Aorta (tissue), 5 donors: ENCODE measurements around the gene MAST4. TPM values are rescaled to one million over a fixed set of nuclear protein-coding genes. Genes with fewer than 3 reads are reported as not detected.

Source experiments
- ATAC-seq: fragments of 200-7000 bp; cut with Tn5 transposase; one replicate; pipeline ENCODE4 v1.9.1; 2022; ENCODE audit warnings: moderate library complexity; ENCODE audit not compliant: low FRiP score
- DNase-seq, 2 donors: peaks; one replicate each; pipeline ENCODE4 v3.0.0-alpha.2; 2020
- H3K27ac ChIP-seq, 2 donors: one replicate each; pipeline ENCODE4 v1.5.1; 2013; ENCODE audit warnings: low read length in 2 of 2, mild to moderate bottlenecking in 2 of 2, moderate library complexity in 2 of 2, control low read depth in 1 of 2, inconsistent platforms in 1 of 2, low read depth in 1 of 2
- H3K27me3 ChIP-seq, 2 donors: one replicate each; pipeline ENCODE4 v1.6.1; 2013; ENCODE audit warnings: control low read depth in 1 of 2, low read length in 1 of 2, mild to moderate bottlenecking in 1 of 2, moderate library complexity in 1 of 2; ENCODE audit not compliant: insufficient read depth in 2 of 2, control insufficient read depth in 1 of 2
- H3K36me3 ChIP-seq, 2 donors: one replicate each; pipeline ENCODE4 v1.6.1; 2013; ENCODE audit warnings: control low read depth in 1 of 2, low read length in 1 of 2, mild to moderate bottlenecking in 1 of 2; ENCODE audit not compliant: insufficient read depth in 2 of 2, control insufficient read depth in 1 of 2
- H3K4me1 ChIP-seq, 2 donors: one replicate each; pipeline ENCODE4 v1.6.1; 2013; ENCODE audit warnings: low read length in 2 of 2, control low read depth in 1 of 2, mild to moderate bottlenecking in 1 of 2, moderate library complexity in 1 of 2; ENCODE audit not compliant: insufficient read depth in 2 of 2, control insufficient read depth in 1 of 2
- H3K4me3 ChIP-seq, 2 donors: one replicate each; pipeline ENCODE4 v1.5.1; 2013; ENCODE audit warnings: low read length in 2 of 2, control low read depth in 1 of 2, mild to moderate bottlenecking in 1 of 2
- H3K9me3 ChIP-seq: one replicate; pipeline ENCODE4 v1.6.1; 2013; ENCODE audit warnings: mild to moderate bottlenecking, low read length; ENCODE audit not compliant: control insufficient read depth
- WGBS, 2 donors: extraction: QIAGEN DNeasy Blood & Tissue Kit; methylation state at CpG; one replicate each; pipeline ENCODE4 v1.1.7; 2013; 5-methylcytosine and 5-hydroxymethylcytosine counted together
- intact Hi-C, 2 donors: fragments of 100-400 bp; cut with DNase I; formaldehyde crosslinking; loops; one replicate each; pipeline versions ENCODE4 v1.14.2 to v1.15.0; 2022
- polyA plus RNA-seq, 2 donors: library from polyadenylated mRNA; stranded (reverse); fragments of 200-250 nt; gene quantifications; one replicate each; pipeline ENCODE4 v1.2.3, GENCODE V29; 2013
- total RNA-seq, 2 donors: library from RNA; stranded (reverse); fragmentation: NEBNext Ultra II Directional; extraction: Animal tissue kit (Norgen Biotek cat#: 25700); gene quantifications; one replicate each; pipeline ENCODE4 v1.2.1, GENCODE V29; 2021
- donor health status: healthy with polysubstance abuse.
- donor health status: Bipolar disorder and iron deficiency.
- donor health status: DM: no; HTN: no; CAD: no.
- donor health status: DM: no; HTN: no; CAD: no.
- donor health status: DM: yes; HTN: yes; CAD: no.

MAST4 gene
- total and polyA plus RNA-seq, 4 donors, result 2.4 to 66.5 (median 24.9) TPM

- 94 to 95% methylated on average over 1 of the region's 1 CpG for whole genome bisulfite sequencing, 2 donors
- no peak overlapping the region for H3K4me3 ChIP-seq
- ATAC-seq (no peak), DNase-seq (no peak)
- H3K27me3 ChIP-seq, result no peaks in the 10 kb centered on the region
- H3K4me1 ChIP-seq, result no peaks in the 10 kb centered on the region
- peaks cover 0 to 5% of the 10 kb centered on the region in 2 donors for H3K36me3 ChIP-seq
- H3K27ac ChIP-seq, result no peak overlapping the region
- H3K9me3 ChIP-seq, result no peaks in the 10 kb centered on the region
- intact Hi-C loops, result no loop called here
Measured at GRCh38 chr5:67053229-67053628, 457.0 kb downstream of the MAST4 start.

- intact Hi-C loops, result no loop called here
- Histone ChIP-seq H3K4me3 (no peak overlapping the region), H3K4me1 (no peaks in the 10 kb centered on the region), H3K27me3 (no peaks in the 10 kb centered on the region), H3K27ac (no peak overlapping the region), H3K36me3 (no peaks in the 10 kb centered on the region), H3K9me3 (no peaks in the 10 kb centered on the region)
- no peak for ATAC-seq
- no peak for DNase-seq
- WGBS, 2 donors, result 41 to 45% methylated on average over 4 of the region's 4 CpGs
Measured at GRCh38 chr5:67058998-67059743, 463.0 kb downstream of the MAST4 start.

- H3K27ac ChIP-seq, result no peak overlapping the region
- intact Hi-C loops, result no loop called here
- no peak for DNase-seq
- no peaks in the 10 kb centered on the region for H3K9me3 ChIP-seq
- H3K27me3 ChIP-seq, result no peaks in the 10 kb centered on the region
- H3K4me3 ChIP-seq, result no peak overlapping the region
- no peak for ATAC-seq
- WGBS, 2 donors, result 64 to 67% methylated on average over 6 of the region's 6 CpGs
- no peaks in the 10 kb centered on the region for H3K36me3 ChIP-seq
- no peaks in the 10 kb centered on the region for H3K4me1 ChIP-seq
Measured at GRCh38 chr5:67059744-67060490, 463.7 kb downstream of the MAST4 start.

GRCh38 chr5:67061511-67061910 lies 465.3 kb downstream of the MAST4 start:
- no peaks in the 10 kb centered on the region for H3K36me3 ChIP-seq
- no peak overlapping the region for H3K4me3 ChIP-seq
- DNase-seq (no peak), ATAC-seq (no peak)
- no peaks in the 10 kb centered on the region for H3K9me3 ChIP-seq
- H3K27me3 ChIP-seq, result no peaks in the 10 kb centered on the region
- WGBS, 2 donors, result 92 to 93% methylated on average over 1 of the region's 1 CpG
- no peak overlapping the region for H3K27ac ChIP-seq
- no peaks in the 10 kb centered on the region for H3K4me1 ChIP-seq
- intact Hi-C loops, result no loop called here

GRCh38 chr5:67063055-67063454 lies 466.9 kb downstream of the MAST4 start:
- Histone ChIP-seq H3K4me1 (no peaks in the 10 kb centered on the region), H3K36me3 (no peaks in the 10 kb centered on the region), H3K27ac (no peak overlapping the region), H3K9me3 (no peaks in the 10 kb centered on the region), H3K27me3 (no peaks in the 10 kb centered on the region), H3K4me3 (no peak overlapping the region)
- ATAC-seq (no peak), DNase-seq (no peak)
- WGBS, 2 donors, result 92 to 93% methylated on average over 3 of the region's 3 CpGs
- intact Hi-C loops, result no loop called here

- intact Hi-C loops, result no loop called here
- DNase-seq (no peak), ATAC-seq (no peak)
- WGBS, 2 donors, result 96 to 97% methylated on average over 3 of the region's 3 CpGs
- Histone ChIP-seq H3K27me3 (no peaks in the 10 kb centered on the region), H3K9me3 (no peaks in the 10 kb centered on the region), H3K36me3 (no peaks in the 10 kb centered on the region), H3K4me3 (no peak overlapping the region), H3K27ac (no peak overlapping the region), H3K4me1 (no peaks in the 10 kb centered on the region)
Measured at GRCh38 chr5:67063791-67064190, 467.6 kb downstream of the MAST4 start.

- intact Hi-C loops, result no loop called here
- no peak overlapping the region for H3K4me3 ChIP-seq
- no peak for ATAC-seq
- H3K27me3 ChIP-seq, result no peaks in the 10 kb centered on the region
- no peaks in the 10 kb centered on the region for H3K9me3 ChIP-seq
- H3K36me3 ChIP-seq, result no peaks in the 10 kb centered on the region
- DNase-seq, result no peak
- no peak overlapping the region for H3K27ac ChIP-seq
- H3K4me1 ChIP-seq, result no peaks in the 10 kb centered on the region
- whole genome bisulfite sequencing, 2 donors, result 90 to 94% methylated on average over 4 of the region's 4 CpGs
Measured at GRCh38 chr5:67065237-67065636, 469.0 kb downstream of the MAST4 start.

GRCh38 chr5:67065696-67066095 lies 469.5 kb downstream of the MAST4 start:
- no peak for ATAC-seq
- no peaks in the 10 kb centered on the region for H3K27me3 ChIP-seq
- H3K4me1 ChIP-seq, result no peaks in the 10 kb centered on the region
- H3K27ac ChIP-seq, result no peak overlapping the region
- no peak overlapping the region for H3K4me3 ChIP-seq
- no peaks in the 10 kb centered on the region for H3K9me3 ChIP-seq
- 86 to 92% methylated on average over 1 of the region's 1 CpG for WGBS, 2 donors
- no peaks in the 10 kb centered on the region for H3K36me3 ChIP-seq
- intact Hi-C loops, result no loop called here
- DNase-seq, result no peak

- no peaks in the 10 kb centered on the region for H3K9me3 ChIP-seq
- ATAC-seq, result no peak
Measured at GRCh38 chr5:67066815-67067214, 470.6 kb downstream of the MAST4 start.

More at GRCh38 chr5:67066815-67067214, 470.6 kb downstream of the MAST4 start:
- Histone ChIP-seq H3K36me3 (no peaks in the 10 kb centered on the region), H3K4me3 (no peak overlapping the region), H3K27ac (no peak overlapping the region), H3K4me1 (no peaks in the 10 kb centered on the region), H3K27me3 (no peaks in the 10 kb centered on the region)
- DNase-seq, result no peak
- WGBS, 2 donors, result 58 to 63% methylated on average over 1 of the region's 1 CpG
- intact Hi-C loops, result no loop called here
